BLaER1 treated with 17β-estradiol and CSF1 and Interleukin-3, amounts not matched to agents 10 nM and 100 nM (cell line): ENCODE measurements around the gene CXCL14.
A peak's percentile ranks its signal among the peaks of the same experiment; 100 is the strongest.

Experiments
- H3K27ac ChIP-seq, 11 experiments: shearing (Covaris generic); formaldehyde crosslinking; 2 replicates each; pipeline ENCODE4 v1.8.1; 2022
- H3K27me3 ChIP-seq, 11 experiments: shearing (Covaris generic); formaldehyde crosslinking; 2 replicates each; pipeline ENCODE4 v1.8.1; 2022
- H3K36me3 ChIP-seq, 11 experiments: shearing (Covaris generic); formaldehyde crosslinking; 2 replicates each; pipeline ENCODE4 v1.8.1; 2022
- H3K4me1 ChIP-seq, 10 experiments: shearing (Covaris generic); formaldehyde crosslinking; 2 replicates each; pipeline ENCODE4 v1.8.1; 2022
- H3K4me2 ChIP-seq, 11 experiments: shearing (Covaris generic); formaldehyde crosslinking; 2 replicates each; pipeline ENCODE4 v1.8.1; 2022
- H3K4me3 ChIP-seq, 10 experiments: shearing (Covaris generic); formaldehyde crosslinking; 2 replicates each; pipeline ENCODE4 v1.8.1; 2022
- H3K9ac ChIP-seq, 11 experiments: shearing (Covaris generic); formaldehyde crosslinking; 2 replicates each; pipeline ENCODE4 v1.8.1; 2022
- H3K9me3 ChIP-seq, 11 experiments: shearing (Covaris generic); formaldehyde crosslinking; replicated peaks in 1 of 11; 2 replicates each; pipeline ENCODE4 v1.8.1; 2022
- H4K20me1 ChIP-seq, 11 experiments: shearing (Covaris generic); formaldehyde crosslinking; 2 replicates each; pipeline ENCODE4 v1.8.1; 2022
- Cebpa-rat ChIP-seq, 11 experiments: shearing (Covaris generic); IDR thresholded peaks; 2 replicates each; pipeline ENCODE4 v1.8.1; 2022

CXCL14 gene

GRCh38 chr5:135567661-135568060, 11.1 kb downstream of the CXCL14 start:
- Histone ChIP-seq H3K27me3 (no peaks in the 10 kb centered on the region), H3K9me3 (no peaks in the 10 kb centered on the region), H3K4me1 (peaks cover 20 to 44% (median 28%) of the 10 kb centered on the region in 10 experiments), H3K27ac (no peak overlapping the region), H4K20me1 (no peaks in the 10 kb centered on the region; a peak in 1 of 22 replicates), H3K9ac (no peak overlapping the region), H3K4me2 (no peak overlapping the region), H3K36me3 (no peaks in the 10 kb centered on the region), H3K4me3 (no peak overlapping the region)
- no peak for TF ChIP-seq Cebpa-rat (IDR thresholded peaks at IDR 0.05)

- Histone ChIP-seq H3K36me3 (no peaks in the 10 kb centered on the region), H3K4me2 (no peak overlapping the region), H3K9me3 (no peaks in the 10 kb centered on the region), H3K4me1 (peaks cover 11 to 35% (median 18%) of the 10 kb centered on the region in 10 experiments), H3K27ac (no peak overlapping the region), H3K9ac (no peak overlapping the region), H3K4me3 (no peak overlapping the region), H4K20me1 (no peaks in the 10 kb centered on the region), H3K27me3 (no peaks in the 10 kb centered on the region)
- no peak for TF ChIP-seq Cebpa-rat (IDR thresholded peaks at IDR 0.05)
Observed at GRCh38 chr5:135566422-135567400, 12.1 kb downstream of the CXCL14 start.

GRCh38 chr5:135565725-135566421, 12.9 kb downstream of the CXCL14 start:
- no peaks in the 10 kb centered on the region for H4K20me1 ChIP-seq
- no peak overlapping the region for H3K4me3 ChIP-seq
- H3K9me3 ChIP-seq: no peaks in the 10 kb centered on the region
- TF ChIP-seq Cebpa-rat (IDR thresholded peaks at IDR 0.05): no peak
- no peak overlapping the region for H3K4me2 ChIP-seq
- peaks cover 15 to 32% (median 18%) of the 10 kb centered on the region in 10 experiments for H3K4me1 ChIP-seq
- no peak overlapping the region for H3K9ac ChIP-seq
- no peaks in the 10 kb centered on the region for H3K36me3 ChIP-seq
- no peak overlapping the region for H3K27ac ChIP-seq
- no peaks in the 10 kb centered on the region for H3K27me3 ChIP-seq

- no peak overlapping the region for H3K27ac ChIP-seq
Observed at GRCh38 chr5:135565266-135565665, 13.5 kb downstream of the CXCL14 start.

GRCh38 chr5:135564331-135564730, 14.5 kb downstream of the CXCL14 start:
- Histone ChIP-seq H4K20me1 (no peaks in the 10 kb centered on the region), H3K4me2 (no peak overlapping the region), H3K9me3 (no peaks in the 10 kb centered on the region), H3K27me3 (no peaks in the 10 kb centered on the region), H3K4me3 (no peak overlapping the region), H3K4me1 (peaks cover 8 to 20% (median 15%) of the 10 kb centered on the region in 10 experiments), H3K9ac (no peak overlapping the region), H3K27ac (no peak overlapping the region), H3K36me3 (no peaks in the 10 kb centered on the region)
- no peak for TF ChIP-seq Cebpa-rat (IDR thresholded peaks at IDR 0.05)

More at GRCh38 chr5:135565266-135565665, 13.5 kb downstream of the CXCL14 start:
- Histone ChIP-seq H3K4me3 (no peak overlapping the region), H3K4me2 (no peak overlapping the region), H3K9ac (no peak overlapping the region), H3K27me3 (no peaks in the 10 kb centered on the region), H3K4me1 (peaks cover 15 to 30% (median 18%) of the 10 kb centered on the region in 10 experiments), H4K20me1 (no peaks in the 10 kb centered on the region), H3K9me3 (no peaks in the 10 kb centered on the region), H3K36me3 (no peaks in the 10 kb centered on the region)
- no peak for TF ChIP-seq Cebpa-rat (IDR thresholded peaks at IDR 0.05)

GRCh38 chr5:135561266-135561665, 17.5 kb downstream of the CXCL14 start:
- no peak for TF ChIP-seq Cebpa-rat (IDR thresholded peaks at IDR 0.05)
- H3K27me3 ChIP-seq: peaks cover 0 to 4% (median 0%) of the 10 kb centered on the region in 11 experiments; a peak in 1 of 22 replicates
- no peaks in the 10 kb centered on the region for H3K36me3 ChIP-seq
- H3K9ac ChIP-seq: no peak overlapping the region; a peak in 1 of 22 replicates
- peak overlapping the region in 9 of 11 experiments; percentile 8 to 61 (median 45); a peak in 14 of 22 replicates for H3K4me2 ChIP-seq
- peaks cover 0 to 7% (median 0%) of the 10 kb centered on the region in 11 experiments; a peak in 2 of 22 replicates for H3K9me3 ChIP-seq
- H3K4me1 ChIP-seq: peaks cover 0 to 10% (median 4%) of the 10 kb centered on the region in 10 experiments; a peak in 8 of 20 replicates
- H4K20me1 ChIP-seq: no peaks in the 10 kb centered on the region; a peak in 2 of 22 replicates
- H3K27ac ChIP-seq: no peak overlapping the region
- no peak overlapping the region for H3K4me3 ChIP-seq

- TF ChIP-seq Cebpa-rat (IDR thresholded peaks at IDR 0.05): no peak
- H3K4me2 ChIP-seq: peak overlapping the region in 9 of 11 experiments; percentile 8 to 61 (median 45); a peak in 14 of 22 replicates
- no peak overlapping the region for H3K4me3 ChIP-seq
- H3K27me3 ChIP-seq: peaks cover 0 to 6% (median 0%) of the 10 kb centered on the region in 11 experiments; a peak in 1 of 22 replicates
- H3K4me1 ChIP-seq: peaks cover 0 to 10% (median 4%) of the 10 kb centered on the region in 10 experiments; a peak in 8 of 20 replicates
- H3K27ac ChIP-seq: no peak overlapping the region
- H3K9ac ChIP-seq: no peak overlapping the region
- peaks cover 0 to 8% (median 0%) of the 10 kb centered on the region in 11 experiments; a peak in 2 of 22 replicates for H3K9me3 ChIP-seq
- H4K20me1 ChIP-seq: no peaks in the 10 kb centered on the region; a peak in 2 of 22 replicates
- no peaks in the 10 kb centered on the region for H3K36me3 ChIP-seq
Observed at GRCh38 chr5:135560858-135561257, 17.9 kb downstream of the CXCL14 start.

GRCh38 chr5:135559354-135559753, 19.4 kb downstream of the CXCL14 start:
- no peak overlapping the region for H3K27ac ChIP-seq
- H3K36me3 ChIP-seq: no peaks in the 10 kb centered on the region
- H3K9me3 ChIP-seq: peaks cover 0 to 8% (median 0%) of the 10 kb centered on the region in 11 experiments; a peak in 2 of 22 replicates
- H3K27me3 ChIP-seq: peaks cover 0 to 6% (median 0%) of the 10 kb centered on the region in 11 experiments; a peak in 2 of 22 replicates
- H3K4me3 ChIP-seq: no peak overlapping the region
- peaks cover 0 to 10% (median 4%) of the 10 kb centered on the region in 10 experiments; a peak in 8 of 20 replicates for H3K4me1 ChIP-seq
- no peak overlapping the region; a peak in 1 of 22 replicates for H3K9ac ChIP-seq
- no peaks in the 10 kb centered on the region; a peak in 2 of 22 replicates for H4K20me1 ChIP-seq
- no peak overlapping the region for H3K4me2 ChIP-seq
- no peak for TF ChIP-seq Cebpa-rat (IDR thresholded peaks at IDR 0.05)
